NCI-H2107 treated with DMSO at 0.1 percent for 48 hours (cell line): Measurements from ENCODE around the gene C16orf96.
"Not testable (repeated sequence)": the region's sequence is repeated elsewhere in the genome, so short reads cannot be mapped to it uniquely, and the experiment has no call there.

Experiments used
- DNase-seq: peaks from one replicate; lab custom pipeline; 2025; ENCODE audit not compliant: unreplicated experiment; lab: John Stamatoyannopoulos, UW

C16orf96 gene

GRCh38 chr16:4564661-4565267 lies 8.6 kb downstream of the C16orf96 start:
- DNase-seq: no peak

GRCh38 chr16:4566144-4566543 lies 10.0 kb downstream of the C16orf96 start:
- no peak for DNase-seq

GRCh38 chr16:4570086-4570485 lies 13.9 kb downstream of the C16orf96 start:
- DNase-seq: no peak

- no peak for DNase-seq
Observed at GRCh38 chr16:4570688-4571321, 14.7 kb downstream of the C16orf96 start.

GRCh38 chr16:4572715-4573114 lies 16.6 kb downstream of the C16orf96 start:
- DNase-seq: no peak

GRCh38 chr16:4573926-4574325 lies 17.8 kb downstream of the C16orf96 start:
- DNase-seq: not testable (repeated sequence)

- no peak for DNase-seq
Observed at GRCh38 chr16:4574919-4575705, 19.0 kb downstream of the C16orf96 start.

- no peak for DNase-seq
Observed at GRCh38 chr16:4576008-4576407, 19.9 kb downstream of the C16orf96 start.

GRCh38 chr16:4578961-4579530 lies 22.9 kb downstream of the C16orf96 start:
- peak; percentile 84 for DNase-seq

- DNase-seq: no peak
Observed at GRCh38 chr16:4580250-4580649, 24.1 kb downstream of the C16orf96 start.

- DNase-seq: no peak
Observed at GRCh38 chr16:4583906-4584305, 27.8 kb downstream of the C16orf96 start.

GRCh38 chr16:4586291-4586690 lies 30.2 kb downstream of the C16orf96 start:
- DNase-seq: no peak

- no peak for DNase-seq
Observed at GRCh38 chr16:4588386-4588785, 32.2 kb downstream of the C16orf96 start.

GRCh38 chr16:4588961-4589360 lies 32.8 kb downstream of the C16orf96 start:
- no peak for DNase-seq

- no peak for DNase-seq
Observed at GRCh38 chr16:4591191-4591590, 35.1 kb downstream of the C16orf96 start.

GRCh38 chr16:4591706-4592470 lies 35.7 kb downstream of the C16orf96 start:
- no peak for DNase-seq

GRCh38 chr16:4593086-4593485 lies 36.9 kb downstream of the C16orf96 start:
- DNase-seq: no peak

GRCh38 chr16:4594433-4595410 lies 38.6 kb downstream of the C16orf96 start:
- DNase-seq: no peak

- no peak for DNase-seq
Observed at GRCh38 chr16:4597174-4597573, 41.0 kb downstream of the C16orf96 start.

- DNase-seq: no peak
Observed at GRCh38 chr16:4599037-4599436, 42.9 kb downstream of the C16orf96 start.
